BJ (cell line): ENCODE measurements around the gene SH3RF3. TPM values are rescaled to one million over a fixed set of nuclear protein-coding genes. Genes with fewer than 3 reads are reported as not detected.

Experiments used
- CTCF ChIA-PET: fragments of 350-600 bp; formaldehyde crosslinking; extraction: SDS; loops from one replicate; lab custom pipeline; 2021; ENCODE audit warnings: antibody characterized with exemption, inconsistent platforms; lab: Yijun Ruan, JAX
- POLR2A ChIA-PET: fragments of 300-600 bp; sonication (Branson Sonifier 250); formaldehyde crosslinking; extraction: SDS; loops from one replicate; lab custom pipeline; 2021; ENCODE audit warnings: antibody characterized with exemption; lab: Charles Lee
- DNase-seq: peaks from one replicate; pipeline ENCODE4 v3.0.0-alpha.2; 2011; ENCODE audit warnings: low read depth
- H3K27me3 ChIP-seq: 2 replicates; pipeline ENCODE4 v1.6.0; 2011; ENCODE audit warnings: low read length; ENCODE audit not compliant: control insufficient read depth, insufficient read depth
- H3K36me3 ChIP-seq: 2 replicates; pipeline ENCODE4 v1.5.1; 2011; ENCODE audit warnings: low read length; ENCODE audit not compliant: control insufficient read depth, insufficient read depth
- H3K4me3 ChIP-seq: 2 replicates; pipeline ENCODE4 v1.5.1; 2011; ENCODE audit warnings: low read depth, mild to moderate bottlenecking, control low read depth, low read length
- CTCF ChIP-seq: IDR thresholded peaks from 2 replicates; pipeline ENCODE4 v1.5.1; 2011; ENCODE audit warnings: low read depth, mild to moderate bottlenecking, control low read depth, inconsistent platforms, low read length, moderate library complexity; ENCODE audit not compliant: insufficient read depth
- polyA plus RNA-seq: library from polyadenylated mRNA; depleted of rRNA; stranded (reverse); fragments of >200 nt; gene quantifications from 2 replicates; pipeline ENCODE4 v1.2.3, GENCODE V29; 2011

SH3RF3 gene
- polyA plus RNA-seq, 1 experiment = 3.6 TPM

- no peak for DNase-seq
- ChIA-PET CTCF (interaction anchor here (0.6 kb wide), 1 partner anchor 58 kb away, joined by 3 read pairs; no protein-coding TSS in a partner anchor), POLR2A (no interaction called here)
- no peaks in the 10 kb centered on the region for H3K36me3 ChIP-seq
- no peak overlapping the region for H3K4me3 ChIP-seq
- no peaks in the 10 kb centered on the region for H3K27me3 ChIP-seq
- TF ChIP-seq CTCF = no peak
Observed at GRCh38 chr2:109232909-109233308, 103.9 kb downstream of the SH3RF3 start.

GRCh38 chr2:109233643-109234042, 104.6 kb downstream of the SH3RF3 start:
- no peak for DNase-seq
- no peaks in the 10 kb centered on the region for H3K27me3 ChIP-seq
- ChIA-PET POLR2A (no interaction called here), CTCF (interaction anchor here (1.5 kb wide), 1 partner anchor 8 kb away, joined by 3 read pairs; no protein-coding TSS in a partner anchor)
- H3K4me3 ChIP-seq = no peak overlapping the region
- no peak for TF ChIP-seq CTCF
- H3K36me3 ChIP-seq = no peaks in the 10 kb centered on the region

- Histone ChIP-seq H3K27me3 (no peaks in the 10 kb centered on the region), H3K4me3 (no peak overlapping the region), H3K36me3 (no peaks in the 10 kb centered on the region)
- ChIA-PET POLR2A (no interaction called here), CTCF (interaction anchor here (0.6 to 1.5 kb wide), 4 partner anchors 8 to 106 kb away, joined by 3 read pairs; no protein-coding TSS in a partner anchor)
- no peak for DNase-seq
- no peak for TF ChIP-seq CTCF
Observed at GRCh38 chr2:109234355-109234754, 105.3 kb downstream of the SH3RF3 start.

GRCh38 chr2:109236147-109236546, 107.1 kb downstream of the SH3RF3 start:
- Histone ChIP-seq H3K27me3 (no peaks in the 10 kb centered on the region), H3K36me3 (no peaks in the 10 kb centered on the region), H3K4me3 (no peak overlapping the region)
- no peak for DNase-seq
- ChIA-PET CTCF (no interaction called here), POLR2A (no interaction called here)
- TF ChIP-seq CTCF = no peak

GRCh38 chr2:109237792-109238191, 108.8 kb downstream of the SH3RF3 start:
- TF ChIP-seq CTCF = no peak
- DNase-seq = no peak
- POLR2A ChIA-PET = interaction anchor here (0.6 kb wide), 1 partner anchor 19 kb away, joined by 3 read pairs; no protein-coding TSS in a partner anchor
- Histone ChIP-seq H3K27me3 (no peaks in the 10 kb centered on the region), H3K4me3 (no peak overlapping the region), H3K36me3 (no peaks in the 10 kb centered on the region)
- CTCF ChIA-PET = interaction anchor here (1.0 to 1.2 kb wide), 2 partner anchors 25 to 68 kb away, joined by 3 to 4 read pairs; no protein-coding TSS in a partner anchor
